Stimulated activated CD4-positive, alpha-beta T cell treated with anti-CD3 and anti-CD28 coated beads, Interleukin-1b, Interleukin-23, amount 100 ng/mL, for 24 hours (primary cell): ENCODE results near the gene MED6.

Experiments
- DNase-seq, 4 experiments: peaks; one replicate each; pipeline ENCODE4 v3.0.0-alpha.2; 2020; ENCODE audit warnings: low read depth in 4 of 4, low spot score in 1 of 4

MED6 gene

GRCh38 chr14:70599345-70599744, 1.1 kb downstream of the MED6 start:
- no peak for DNase-seq

GRCh38 chr14:70597731-70598130, 2.7 kb downstream of the MED6 start:
- no peak for DNase-seq

GRCh38 chr14:70595443-70596185, 4.8 kb downstream of the MED6 start:
- no peak for DNase-seq

- no peak for DNase-seq
Measured at GRCh38 chr14:70594461-70594860, 6.0 kb downstream of the MED6 start.

GRCh38 chr14:70585231-70585630, 15.2 kb downstream of the MED6 start:
- no peak for DNase-seq

DNA sequence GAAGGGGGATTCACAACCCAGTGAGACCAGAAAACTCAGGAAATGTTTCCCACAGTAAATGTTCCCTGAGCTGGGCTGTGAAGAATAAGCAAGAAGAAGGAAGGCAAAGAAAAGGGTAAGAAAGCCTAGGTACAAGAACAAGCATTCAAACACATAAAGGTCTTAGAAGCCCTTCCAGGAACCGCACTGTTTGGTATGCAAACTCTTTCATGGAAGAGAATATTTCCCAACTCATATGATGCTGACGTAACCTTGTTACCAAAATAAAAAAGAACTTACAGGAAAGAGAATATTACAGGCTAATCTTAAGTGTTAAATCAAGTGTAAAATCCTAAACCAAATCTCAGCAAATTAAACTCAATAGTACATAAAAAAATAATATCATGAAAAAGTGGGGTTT, 23.6 kb downstream of the MED6 start:
- DNase-seq, result no peak

GRCh38 chr14:70573050-70573449, 27.4 kb downstream of the MED6 start:
- DNase-seq, result no peak

DNA sequence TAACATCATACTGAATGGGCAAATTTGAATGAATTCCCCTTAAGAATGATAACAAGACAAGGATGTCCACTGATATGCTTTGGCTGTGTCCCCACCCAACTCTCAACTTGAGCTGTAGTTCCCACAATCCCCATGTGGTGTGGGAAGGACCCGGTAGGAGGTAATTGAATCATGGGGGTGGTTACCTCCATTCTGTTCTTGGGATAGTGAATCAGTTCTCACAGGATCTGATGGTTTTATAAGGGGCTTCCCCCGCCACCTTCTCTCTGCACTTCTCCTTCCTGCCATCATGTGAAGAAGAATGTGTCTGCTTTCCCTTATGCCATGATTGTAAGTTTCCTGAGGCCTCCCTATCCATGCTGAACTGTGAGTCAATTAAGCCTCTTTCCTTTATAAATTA, 29.3 kb downstream of the MED6 start:
- DNase-seq, result no peak

GRCh38 chr14:70567791-70568190, 32.7 kb downstream of the MED6 start:
- DNase-seq, result no peak

- DNase-seq, result no peak
Measured at GRCh38 chr14:70563869-70564268, 36.6 kb downstream of the MED6 start.

- DNase-seq, result no peak
Measured at GRCh38 chr14:70563417-70563816, 37.0 kb downstream of the MED6 start.

- DNase-seq, result no peak
Measured at GRCh38 chr14:70558356-70558755, 42.1 kb downstream of the MED6 start.

- DNase-seq, result no peak
Measured at GRCh38 chr14:70555890-70556289, 44.6 kb downstream of the MED6 start.

DNA sequence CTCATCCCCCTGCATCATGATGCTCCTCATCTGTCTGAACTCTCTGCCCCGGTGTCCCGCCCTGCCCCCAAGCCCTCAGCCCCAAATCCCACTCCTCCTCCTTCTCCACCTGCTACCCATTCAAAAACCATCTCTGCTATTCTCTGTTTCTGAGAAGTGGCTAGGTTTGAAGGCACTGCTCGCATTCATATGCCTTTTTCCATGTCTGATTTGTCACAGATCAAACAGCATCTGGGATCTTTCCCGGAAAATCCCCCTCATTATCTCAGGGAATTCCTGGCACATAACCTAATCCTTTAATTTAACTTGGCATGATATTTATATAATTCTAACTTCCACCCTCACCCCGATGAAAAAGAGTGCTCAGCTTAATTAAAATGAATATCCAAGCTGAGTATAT, 62.4 kb downstream of the MED6 start:
- no peak for DNase-seq

DNA sequence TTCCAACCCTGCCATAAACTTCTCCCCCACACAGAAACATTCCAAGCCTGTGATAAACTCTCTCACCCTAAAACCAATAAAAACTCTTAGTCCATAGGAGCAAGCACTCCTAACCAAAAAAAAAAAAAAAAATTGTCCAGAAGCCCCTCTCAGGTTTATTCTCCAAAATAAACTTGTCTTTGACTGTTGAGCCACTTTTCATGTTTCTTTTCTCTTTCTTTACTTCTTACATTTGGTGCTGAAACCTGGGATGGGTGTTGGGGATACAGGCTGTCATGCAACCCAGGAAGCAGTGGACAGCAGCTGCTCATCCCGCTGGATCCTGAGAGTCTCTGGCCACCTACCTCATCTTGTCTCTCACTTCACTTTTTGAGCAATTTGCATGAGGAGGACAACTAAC, 63.6 kb downstream of the MED6 start:
- no peak for DNase-seq

DNA sequence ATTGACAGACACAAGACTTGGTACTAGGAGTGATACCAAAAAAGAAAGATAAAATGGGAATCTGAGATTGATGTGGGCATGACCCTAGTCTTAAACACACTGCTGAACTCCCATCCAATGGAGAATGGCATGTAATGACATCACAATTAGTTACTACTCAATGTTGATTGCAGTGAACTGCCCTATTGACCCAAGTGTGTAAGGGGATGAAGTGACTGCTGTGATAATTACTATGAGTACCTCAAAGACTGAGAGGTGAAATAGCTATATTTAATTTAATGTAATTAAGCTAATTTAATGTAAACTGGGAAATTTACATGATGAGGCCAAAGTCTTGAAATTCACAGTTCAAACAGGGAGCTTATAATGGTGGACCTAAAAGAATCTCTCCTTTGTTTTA, 65.6 kb downstream of the MED6 start, which contains the start of gene ADAM20:
Gene ADAM20 (minus strand): TSS at position 101 of the 400 bp plus-strand sequence. CDS start 10,247 bp downstream, outside the sequence.
- DNase-seq, result no peak
